GM13977 (cell line): ENCODE data around the gene AGBL4.

Source experiments
- DNase-seq: peaks from one replicate; pipeline ENCODE4 v3.0.0; 2012; ENCODE audit warnings: low spot score
- in situ Hi-C: fragments of 300-500 bp; cut with MboI; formaldehyde crosslinking; loops from one replicate; pipeline ENCODE4 v1.12.0; 2022; ENCODE audit warnings: low sequenced_read_pairs, low pct_unique_long_range_greater_than_20kb, mixed read lengths, inconsistent platforms; ENCODE audit not compliant: unreplicated experiment
- TF ChIP-seq, protein P1 (sequence below): IDR thresholded peaks from 2 replicates; pipeline ENCODE4 v1.5.1; 2012; ENCODE audit warnings: mild to moderate bottlenecking, control low read depth; ENCODE audit not compliant: insufficient read depth; ENCODE audit errors: extremely low read depth, missing control alignments

AGBL4 gene

DNA sequence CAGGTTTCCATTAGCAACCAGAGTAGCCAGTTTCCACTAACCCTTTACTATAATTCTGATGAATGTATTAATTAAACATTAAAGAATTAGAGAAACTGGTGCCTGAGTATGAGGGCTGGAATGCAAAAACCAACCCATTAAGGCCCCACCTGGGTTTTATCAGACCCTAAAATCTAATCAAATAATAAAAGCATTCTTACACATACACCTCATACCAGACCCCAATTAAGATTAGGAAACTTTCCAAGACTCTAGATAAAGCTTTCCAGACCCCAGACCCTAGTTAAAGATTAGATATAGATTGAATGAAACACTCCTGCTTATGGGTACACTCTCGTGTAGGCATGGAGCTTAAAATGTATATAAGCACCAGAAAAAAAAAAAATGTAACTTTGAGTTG is 665.7 kb downstream of the AGBL4 start:
- no peak for DNase-seq
- in situ Hi-C loops = no loop called here
- TF ChIP-seq, protein P1, sequence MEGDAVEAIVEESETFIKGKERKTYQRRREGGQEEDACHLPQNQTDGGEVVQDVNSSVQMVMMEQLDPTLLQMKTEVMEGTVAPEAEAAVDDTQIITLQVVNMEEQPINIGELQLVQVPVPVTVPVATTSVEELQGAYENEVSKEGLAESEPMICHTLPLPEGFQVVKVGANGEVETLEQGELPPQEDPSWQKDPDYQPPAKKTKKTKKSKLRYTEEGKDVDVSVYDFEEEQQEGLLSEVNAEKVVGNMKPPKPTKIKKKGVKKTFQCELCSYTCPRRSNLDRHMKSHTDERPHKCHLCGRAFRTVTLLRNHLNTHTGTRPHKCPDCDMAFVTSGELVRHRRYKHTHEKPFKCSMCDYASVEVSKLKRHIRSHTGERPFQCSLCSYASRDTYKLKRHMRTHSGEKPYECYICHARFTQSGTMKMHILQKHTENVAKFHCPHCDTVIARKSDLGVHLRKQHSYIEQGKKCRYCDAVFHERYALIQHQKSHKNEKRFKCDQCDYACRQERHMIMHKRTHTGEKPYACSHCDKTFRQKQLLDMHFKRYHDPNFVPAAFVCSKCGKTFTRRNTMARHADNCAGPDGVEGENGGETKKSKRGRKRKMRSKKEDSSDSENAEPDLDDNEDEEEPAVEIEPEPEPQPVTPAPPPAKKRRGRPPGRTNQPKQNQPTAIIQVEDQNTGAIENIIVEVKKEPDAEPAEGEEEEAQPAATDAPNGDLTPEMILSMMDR = no peak

DNA sequence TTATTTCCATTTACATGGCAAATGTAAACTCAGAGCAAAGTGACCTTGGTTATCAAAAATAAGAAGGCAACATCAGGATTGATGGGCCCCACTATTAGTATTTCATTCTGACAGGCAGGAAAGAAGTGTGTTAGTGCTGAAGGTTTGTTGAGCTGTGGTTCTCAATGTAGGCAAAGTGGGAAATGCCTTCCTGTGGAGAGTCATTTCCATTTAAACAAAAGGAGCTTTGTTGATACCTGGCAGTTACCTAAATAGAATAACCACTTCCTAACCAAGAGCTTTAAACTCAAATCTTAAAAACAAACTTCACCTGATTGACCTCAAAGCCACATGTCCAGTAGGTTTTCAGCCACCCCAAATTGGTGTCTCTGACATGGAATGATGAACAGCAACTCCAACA is 667.2 kb downstream of the AGBL4 start:
- in situ Hi-C loops = no loop called here
- TF ChIP-seq, protein P1 = no peak
- no peak for DNase-seq

DNA sequence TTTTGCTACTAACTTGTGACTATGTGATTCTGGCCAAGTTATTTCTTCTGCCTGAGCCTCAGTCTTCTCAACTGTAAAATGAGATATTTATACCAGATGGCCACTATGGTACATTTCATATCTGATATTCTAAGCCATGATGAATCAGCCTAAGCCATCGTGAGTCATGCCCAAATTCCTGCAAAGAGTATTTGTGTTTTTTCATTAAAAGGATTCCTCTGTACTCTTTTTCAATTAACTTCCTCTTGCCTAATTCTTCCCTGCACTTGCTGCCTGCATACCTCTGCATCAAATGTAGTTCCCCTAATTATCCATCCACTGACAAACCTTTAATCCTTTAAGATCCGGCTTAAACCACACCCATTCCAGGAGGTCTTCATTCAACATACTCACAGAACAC is 672.0 kb downstream of the AGBL4 start:
- DNase-seq = no peak
- in situ Hi-C loops = no loop called here
- TF ChIP-seq, protein P1 = no peak

DNA sequence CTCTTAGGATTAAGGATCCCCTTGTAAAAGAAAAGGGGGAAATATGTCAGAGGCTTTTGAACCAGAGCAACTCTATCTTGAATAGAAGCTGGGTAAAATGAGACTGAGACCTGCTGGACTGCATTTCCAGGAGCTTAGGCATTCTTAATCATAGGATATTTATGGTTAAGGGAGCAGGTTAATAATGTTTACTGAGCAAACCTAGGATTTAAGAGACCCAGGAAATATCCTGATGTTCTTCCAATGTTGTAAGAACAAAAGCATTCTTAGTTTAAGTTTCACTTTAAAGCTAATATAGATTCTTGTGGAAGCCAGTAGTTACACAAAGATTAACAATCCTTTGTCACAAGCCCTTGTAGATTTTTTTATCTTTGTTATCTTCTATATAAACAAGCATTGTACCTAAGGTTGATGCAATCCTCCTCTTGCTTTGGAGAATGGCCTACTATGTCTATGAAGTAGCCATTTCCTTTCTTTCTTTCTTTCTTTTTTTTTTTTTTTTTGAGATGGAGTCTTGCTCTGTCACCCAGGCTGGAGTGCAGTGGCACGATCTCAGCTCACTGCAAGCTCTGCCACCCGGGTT is 676.9 kb downstream of the AGBL4 start:
- in situ Hi-C loops = no loop called here
- no peak for DNase-seq
- TF ChIP-seq, protein P1 = no peak

DNA sequence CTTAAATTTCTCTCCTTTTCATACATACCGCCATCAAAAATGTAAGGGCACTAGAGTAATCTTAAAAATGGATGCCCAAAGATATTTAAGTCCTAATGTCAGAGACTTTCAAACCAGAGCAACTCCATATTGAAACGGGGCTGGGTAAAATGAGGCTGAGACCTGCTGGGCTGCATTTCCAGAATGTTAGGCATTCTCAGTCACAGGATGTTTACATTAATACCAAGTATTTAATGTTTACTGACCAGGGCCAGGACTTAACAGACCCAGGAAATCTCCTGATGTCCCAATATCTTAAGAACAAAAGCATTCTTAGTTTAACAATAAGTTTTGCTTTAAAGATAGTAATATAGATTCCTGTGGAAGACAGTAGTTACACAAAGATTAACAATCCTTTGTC is 683.2 kb downstream of the AGBL4 start:
- in situ Hi-C loops = no loop called here
- DNase-seq = no peak
- TF ChIP-seq, protein P1 = no peak

DNA sequence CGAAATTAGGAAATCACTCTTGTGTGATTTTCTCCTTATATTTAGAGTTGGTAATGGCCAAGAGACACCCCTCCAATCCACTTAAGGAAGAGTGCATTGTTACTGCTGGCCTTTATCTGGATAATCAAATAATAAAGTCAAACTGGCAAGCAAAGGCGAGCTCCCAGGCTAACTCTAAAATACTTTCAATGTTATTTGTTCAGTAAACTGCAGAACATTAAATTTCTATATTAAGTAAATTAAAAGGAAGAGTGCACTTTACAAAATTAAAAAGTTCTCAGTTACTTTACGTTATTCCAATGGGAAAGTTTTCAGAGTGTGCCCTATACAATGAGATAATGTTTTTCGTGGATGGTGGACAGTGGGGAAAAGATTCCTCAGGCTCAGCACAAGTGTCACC is 684.7 kb downstream of the AGBL4 start:
- TF ChIP-seq, protein P1 = no peak
- in situ Hi-C loops = no loop called here
- no peak for DNase-seq

DNA sequence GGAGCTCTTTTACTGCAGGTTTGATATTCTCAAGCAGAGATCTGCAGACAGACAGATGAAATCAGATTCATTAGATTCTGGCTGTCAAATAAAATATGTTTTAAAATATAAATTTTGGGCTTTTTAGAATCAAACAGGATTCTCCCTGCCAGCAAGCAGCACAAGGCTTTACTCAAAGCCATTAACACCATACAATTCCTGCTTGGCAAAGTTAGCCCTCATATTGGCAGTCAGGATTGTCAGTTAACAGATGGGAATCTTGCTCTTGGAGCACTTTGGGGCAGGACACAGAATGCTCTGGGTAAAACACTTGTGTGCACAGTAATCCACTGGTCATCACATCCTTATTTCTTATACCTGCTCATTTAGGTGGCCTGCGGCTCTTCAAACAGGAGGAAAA is 686.5 kb downstream of the AGBL4 start:
- DNase-seq = no peak
- TF ChIP-seq, protein P1 = no peak
- in situ Hi-C loops = no loop called here
